ENCODE measurements around the gene FAM216B.
"Not testable (repeated sequence)": the region's sequence is repeated elsewhere in the genome, so short reads cannot be mapped to it uniquely, and the experiment has no call there.

The FAM216B gene

GRCh38 chr13:42781352-42781751, at the start of gene FAM216B:
FAM216B (plus strand) TSS chr13:42781584; CDS start chr13:42784068, 2,484 bp downstream.
- DNase-seq (ENCODE audit: low read depth in 1 of 2, low spot score in 1 of 2), result no peak

- DNase-seq (ENCODE audit: low read depth in 1 of 2, low spot score in 1 of 2), result no peak
Measured at GRCh38 chr13:42732073-42732472, 49.3 kb upstream of the FAM216B start.

- DNase-seq (ENCODE audit: low read depth in 1 of 2, low spot score in 1 of 2), result no peak
Measured at GRCh38 chr13:42733046-42733445, 48.3 kb upstream of the FAM216B start.

- DNase-seq (ENCODE audit: low read depth in 1 of 2, low spot score in 1 of 2), result no peak
Measured at GRCh38 chr13:42735010-42735409, 46.4 kb upstream of the FAM216B start.

- DNase-seq (ENCODE audit: low read depth in 1 of 2, low spot score in 1 of 2), result no peak
Measured at GRCh38 chr13:42740753-42741152, 40.6 kb upstream of the FAM216B start.

- no peak for DNase-seq (ENCODE audit: low read depth in 1 of 2, low spot score in 1 of 2)
Measured at GRCh38 chr13:42741914-42742313, 39.5 kb upstream of the FAM216B start.

- no peak for DNase-seq (ENCODE audit: low read depth in 1 of 2, low spot score in 1 of 2)
Measured at GRCh38 chr13:42745655-42746054, 35.7 kb upstream of the FAM216B start.

- no peak for DNase-seq (ENCODE audit: low read depth in 1 of 2, low spot score in 1 of 2)
Measured at GRCh38 chr13:42746866-42747265, 34.5 kb upstream of the FAM216B start.

- no peak for DNase-seq (ENCODE audit: low read depth in 1 of 2, low spot score in 1 of 2)
Measured at GRCh38 chr13:42747399-42747873, 33.9 kb upstream of the FAM216B start.

- no peak for DNase-seq (ENCODE audit: low read depth in 1 of 2, low spot score in 1 of 2)
Measured at GRCh38 chr13:42750794-42751193, 30.6 kb upstream of the FAM216B start.

- no peak for DNase-seq (ENCODE audit: low read depth in 1 of 2, low spot score in 1 of 2)
Measured at GRCh38 chr13:42751693-42752092, 29.7 kb upstream of the FAM216B start.

- no peak for DNase-seq (ENCODE audit: low read depth in 1 of 2, low spot score in 1 of 2)
Measured at GRCh38 chr13:42752731-42753130, 28.7 kb upstream of the FAM216B start.

GRCh38 chr13:42753697-42754096, 27.7 kb upstream of the FAM216B start:
- DNase-seq (ENCODE audit: low read depth in 1 of 2, low spot score in 1 of 2), result no peak

GRCh38 chr13:42754801-42755510, 26.4 kb upstream of the FAM216B start:
- no peak for DNase-seq (ENCODE audit: low read depth in 1 of 2, low spot score in 1 of 2)

- DNase-seq (ENCODE audit: low read depth in 1 of 2, low spot score in 1 of 2), result no peak
Measured at GRCh38 chr13:42757678-42758420, 23.5 kb upstream of the FAM216B start.

- no peak for DNase-seq (ENCODE audit: low read depth in 1 of 2, low spot score in 1 of 2)
Measured at GRCh38 chr13:42758515-42758914, 22.9 kb upstream of the FAM216B start.

GRCh38 chr13:42760951-42761350, 20.4 kb upstream of the FAM216B start:
- no peak for DNase-seq (ENCODE audit: low read depth in 1 of 2, low spot score in 1 of 2)

GRCh38 chr13:42762251-42762650, 19.1 kb upstream of the FAM216B start:
- no peak for DNase-seq (ENCODE audit: low read depth in 1 of 2, low spot score in 1 of 2)

- DNase-seq (ENCODE audit: low read depth in 1 of 2, low spot score in 1 of 2), result no peak
Measured at GRCh38 chr13:42762917-42763316, 18.5 kb upstream of the FAM216B start.

GRCh38 chr13:42766016-42766415, 15.4 kb upstream of the FAM216B start:
- no peak for DNase-seq (ENCODE audit: low read depth in 1 of 2, low spot score in 1 of 2)

GRCh38 chr13:42769650-42770049, 11.7 kb upstream of the FAM216B start:
- DNase-seq (ENCODE audit: low read depth in 1 of 2, low spot score in 1 of 2), result no peak

GRCh38 chr13:42776558-42776957, 4.8 kb upstream of the FAM216B start:
- DNase-seq (ENCODE audit: low read depth in 1 of 2, low spot score in 1 of 2), result not testable (repeated sequence)

All from activated T-helper 1 cell treated with anti-CD3 and anti-CD28 coated beads, Interleukin-2, amount 50 U/mL, for 16 hours (primary cell).